A549 (cell line): ENCODE data around the gene HES1. TPM values are rescaled to one million over a fixed set of nuclear protein-coding genes. Genes with fewer than 3 reads are reported as not detected.
A peak's percentile ranks its signal among the peaks of the same experiment; 100 is the strongest.

ENCODE experiments used
- ATAC-seq, 2 experiments: fragments of 200-7000 bp in 1 of 2; fragments of >200 bp in 1 of 2; cut with Nextera tagmentation in 1 of 2; cut with Tn5 transposase in 1 of 2; 3 replicates each; pipeline versions ENCODE4 v1.8.0 to v1.9.1; 2018 to 2020; ENCODE audit warnings: mild to moderate bottlenecking in 1 of 2, moderate library complexity in 1 of 2
- CTCF ChIA-PET: fragments of 300-600 bp; sonication (Branson Sonifier 250); formaldehyde crosslinking; extraction: SDS; loops from one replicate; lab custom pipeline; 2021; ENCODE audit warnings: antibody characterized with exemption, inconsistent platforms; lab: Yijun Ruan, JAX
- POLR2A ChIA-PET: fragments of 350-600 bp; formaldehyde crosslinking; extraction: SDS; loops from one replicate; lab custom pipeline; 2021; ENCODE audit warnings: antibody characterized with exemption, inconsistent platforms; lab: Yijun Ruan, JAX
- DNase-seq, 2 experiments: peaks; one replicate each; pipeline versions ENCODE4 v3.0.0 to v3.0.0-alpha.2; 2011 to 2016; ENCODE audit warnings: low read depth in 1 of 2, low spot score in 1 of 2
- FAIRE-seq: peaks from 2 replicates; lab custom pipeline; 2011; peaks lifted over from hg19 to GRCh38; lab: Jason Lieb, UNC
- H3K27ac ChIP-seq, 2 experiments: fragments of >200 bp; sonication (Bioruptor Twin); formaldehyde crosslinking; 3 replicates each; pipeline ENCODE4 v1.5.1; 2016 to 2017
- H3K4me1 ChIP-seq: fragments of >200 bp; sonication (Bioruptor Twin); formaldehyde crosslinking; 3 replicates; pipeline ENCODE4 v1.6.1; 2016
- H3K4me2 ChIP-seq: fragments of >200 bp; sonication (Bioruptor Twin); formaldehyde crosslinking; 3 replicates; pipeline ENCODE4 v1.6.1; 2016
- H3K4me3 ChIP-seq: fragments of >200 bp; sonication (Bioruptor Twin); formaldehyde crosslinking; 3 replicates; pipeline ENCODE4 v1.5.1; 2016
- H3K9me3 ChIP-seq: fragments of >200 bp; sonication (Bioruptor Twin); formaldehyde crosslinking; 3 replicates; pipeline ENCODE4 v1.6.1; 2016
- BHLHE40 ChIP-seq: IDR thresholded peaks from 2 replicates; pipeline ENCODE4 v1.6.1; 2012; ENCODE audit warnings: low read depth, low read length, inconsistent platforms
- CEBPB ChIP-seq, 2 experiments: fragments of >200 bp in 1 of 2; sonication (Bioruptor Twin) in 1 of 2; formaldehyde crosslinking in 1 of 2; IDR thresholded peaks; 2 replicates each; pipeline ENCODE4 v1.6.1; 2012 to 2016
- ELK1 ChIP-seq: fragments of 150-350 bp; IDR thresholded peaks from 2 replicates; pipeline ENCODE4 v1.6.1; 2014; ENCODE audit warnings: low read depth, mild to moderate bottlenecking, low read length
- EP300 ChIP-seq, 2 experiments: fragments of >200 bp; sonication (Bioruptor Twin); formaldehyde crosslinking; IDR thresholded peaks; 2 replicates in 1 of 2; 3 replicates in 1 of 2; pipeline ENCODE4 v1.6.1; 2016 to 2017
- FOSL2 ChIP-seq, 2 experiments: fragments of 450-650 bp in 1 of 2; fragments of >200 bp in 1 of 2; sonication (Bioruptor Twin) in 1 of 2; formaldehyde crosslinking; IDR thresholded peaks; 2 replicates each; pipeline versions ENCODE4 v1.5.0 to v1.6.1; 2016 to 2020; ENCODE audit warnings: mild to moderate bottlenecking in 1 of 2, moderate library complexity in 1 of 2
- GATA3 ChIP-seq: IDR thresholded peaks from 2 replicates; pipeline ENCODE4 v1.6.1; 2012; ENCODE audit warnings: borderline replicate concordance
- HDAC2 ChIP-seq: fragments of 200-600 bp; sonication (generic); IDR thresholded peaks from 2 replicates; pipeline ENCODE4 v1.6.1; 2016
- HOXB13 ChIP-seq: fragments of 250-450 bp; sonication (Bioruptor Pico); IDR thresholded peaks from 2 replicates; pipeline ENCODE4 v1.5.0; 2020; ENCODE audit warnings: low read depth, mild to moderate bottlenecking, moderate library complexity
- JUNB ChIP-seq: fragments of >200 bp; sonication (Bioruptor Twin); formaldehyde crosslinking; IDR thresholded peaks from 2 replicates; pipeline ENCODE4 v1.6.1; 2016
- KDM5A ChIP-seq: fragments of 200-600 bp; sonication (generic); IDR thresholded peaks from 2 replicates; pipeline ENCODE4 v1.6.1; 2016; ENCODE audit warnings: antibody characterized with exemption, mild to moderate bottlenecking
- MAX ChIP-seq: IDR thresholded peaks from 2 replicates; pipeline ENCODE4 v1.6.1; 2012
- MAZ ChIP-seq: fragments of 150-350 bp; IDR thresholded peaks from 2 replicates; pipeline ENCODE4 v1.6.1; 2014; ENCODE audit warnings: antibody characterized with exemption, low read depth, low read length, borderline replicate concordance
- MYC ChIP-seq: IDR thresholded peaks from 2 replicates; pipeline ENCODE4 v1.6.1; 2012; ENCODE audit warnings: mild to moderate bottlenecking, inconsistent platforms, low read length, improper control_type of control experiment, borderline replicate concordance
- NPAS2 ChIP-seq: fragments of 250-450 bp; sonication (Bioruptor Pico); IDR thresholded peaks from 2 replicates; pipeline ENCODE4 v1.8.0; 2022; ENCODE audit warnings: mild to moderate bottlenecking, moderate library complexity, borderline replicate concordance
- NR3C1 ChIP-seq: fragments of >200 bp; sonication (Bioruptor Twin); formaldehyde crosslinking; IDR thresholded peaks from 3 replicates; pipeline ENCODE4 v1.6.1; 2017
- POLR2AphosphoS2 ChIP-seq: conservative IDR thresholded peaks from 2 replicates; pipeline ENCODE4 v1.6.1; 2012; ENCODE audit warnings: low read length, improper control_type of control experiment, inconsistent platforms
- RAD21 ChIP-seq, 2 experiments: fragments of >200 bp in 1 of 2; sonication (Bioruptor Twin) in 1 of 2; formaldehyde crosslinking in 1 of 2; IDR thresholded peaks in 1 of 2; conservative IDR thresholded peaks in 1 of 2; 2 replicates in 1 of 2; 3 replicates in 1 of 2; pipeline ENCODE4 v1.6.1; 2012 to 2018; ENCODE audit warnings: inconsistent platforms in 1 of 2
- RARB ChIP-seq: fragments of 250-450 bp; sonication (Bioruptor Pico); IDR thresholded peaks from 2 replicates; pipeline ENCODE4 v1.8.0; 2021; ENCODE audit warnings: mild to moderate bottlenecking, moderate library complexity
- SMC3 ChIP-seq: fragments of >200 bp; sonication (Bioruptor Twin); formaldehyde crosslinking; IDR thresholded peaks from 3 replicates; pipeline ENCODE4 v1.6.1; 2018; ENCODE audit warnings: inconsistent platforms
- TFCP2L1 ChIP-seq: fragments of 250-450 bp; sonication (Bioruptor Pico); IDR thresholded peaks from 2 replicates; pipeline ENCODE4 v1.5.0; 2021; ENCODE audit warnings: mild to moderate bottlenecking
- ZC3H11A ChIP-seq: fragments of 450-650 bp; IDR thresholded peaks from 2 replicates; pipeline ENCODE4 v1.6.1; 2014; ENCODE audit warnings: antibody characterized with exemption, mild to moderate bottlenecking
- ZNF302 ChIP-seq: fragments of 250-450 bp; sonication (Bioruptor Pico); IDR thresholded peaks from 2 replicates; pipeline ENCODE4 v1.9.0; 2021; ENCODE audit warnings: inconsistent platforms, mild to moderate bottlenecking, moderate library complexity
- ZSCAN20 ChIP-seq: fragments of 250-450 bp; sonication (Bioruptor Pico); IDR thresholded peaks from 2 replicates; pipeline ENCODE4 v1.8.0; 2022; ENCODE audit warnings: mild to moderate bottlenecking, moderate library complexity
- WGBS: methylation state at CpG from one replicate; pipeline ENCODE4 v1.1.6; 2017; ENCODE audit errors: missing lambda C conversion rate; 5-methylcytosine and 5-hydroxymethylcytosine counted together
- polyA plus RNA-seq, 4 experiments: library from polyadenylated mRNA; depleted of rRNA in 3 of 4; stranded (reverse); fragments of >200 nt; fragmentation: RNase III in 1 of 4; extraction: RNeasy Plus Mini Kit Qiagen cat#74134 plus additional on column Dnase treatment in 1 of 4; gene quantifications; 2 replicates in 3 of 4; 3 replicates in 1 of 4; pipeline ENCODE4 v1.2.3, GENCODE V29; 2011 to 2017
- TF ChIP-seq, protein P1 (sequence below): fragments of 200-600 bp; sonication (generic); IDR thresholded peaks from 2 replicates; pipeline ENCODE4 v1.6.1; 2016; ENCODE audit warnings: antibody characterized with exemption, mild to moderate bottlenecking, moderate library complexity

Gene HES1
- polyA plus RNA-seq, 2 of the 4 experiments (the other 2 are of a cell fraction) = 8.3 to 66.6 TPM

DNA sequence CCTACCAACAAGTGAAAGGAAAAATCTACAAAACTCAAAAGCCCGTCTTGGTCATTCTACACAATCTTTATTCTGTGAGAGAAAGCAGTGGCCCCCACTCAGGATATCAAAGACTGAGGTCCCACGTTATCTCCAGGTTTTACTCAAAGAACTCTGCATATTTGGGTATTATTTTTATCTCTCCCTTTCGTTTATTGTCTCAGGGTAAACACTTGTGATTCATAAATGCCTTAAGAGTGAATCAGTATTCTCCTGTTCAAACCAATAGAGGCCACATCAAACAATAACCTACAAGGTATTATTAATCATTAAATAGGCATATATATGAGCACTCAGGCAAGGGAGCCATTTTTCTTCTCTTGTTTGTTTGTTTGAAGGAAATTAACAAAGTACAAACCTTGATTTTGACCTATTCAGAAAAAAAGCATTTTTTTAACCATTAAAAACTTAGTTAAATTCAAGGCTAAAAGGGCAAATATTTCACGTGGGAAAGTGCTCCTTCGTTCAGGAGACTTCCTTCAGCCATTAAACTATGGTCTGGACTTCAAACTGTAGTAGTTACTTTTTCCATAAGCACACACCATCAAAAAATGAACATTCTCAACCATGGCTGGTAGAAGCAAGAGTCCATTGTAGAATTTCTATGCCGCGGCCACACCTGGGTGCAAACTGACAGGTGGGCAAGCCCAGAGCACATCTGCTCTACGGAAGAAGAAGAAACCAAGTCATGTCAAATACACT is 13.9 kb upstream of the HES1 start:
- WGBS = 37% methylated on average over 8 of the region's 8 CpGs
- H3K4me1 ChIP-seq = peaks cover 24% of the 10 kb centered on the region
- FAIRE-seq (no peak), ATAC-seq (peak; percentile 77 to 92), DNase-seq (peak; percentile 49 to 75)
- peak overlapping the region; percentile 54 to 79; a peak in 5 of 6 replicates for H3K27ac ChIP-seq
- ChIA-PET CTCF (no interaction called here), POLR2A (no interaction called here)
- no peak overlapping the region for H3K4me3 ChIP-seq
- peak overlapping the region; percentile 70 for H3K4me2 ChIP-seq
- no peaks in the 10 kb centered on the region for H3K9me3 ChIP-seq
- TF ChIP-seq SMC3 (0 out of 3 replicates have a peak, but pooled peaks have one; percentile 16), GATA3 (peak; percentile 83; the same call in 1 of the 2 replicates), POLR2AphosphoS2 (no peak), ZSCAN20 (CRISPR knock-in tag) (no peak), MYC (no peak), MAX (0 out of 2 replicates have a peak, but pooled peaks have one; percentile 38), CEBPB (IDR thresholded peaks at IDR 0.05) (0 out of 4 replicates have a peak, but pooled peaks of 1 of the 2 experiments have one; percentile 30), BHLHE40 (no peak), ZC3H11A (no peak), FOSL2 (IDR thresholded peaks at IDR 0.05) (peak; percentile 83), FOSL2 (CRISPR knock-in tag; IDR thresholded peaks at IDR 0.05) (peak; percentile 96), RARB (CRISPR knock-in tag) (no peak), NR3C1 (no peak), HDAC2 (no peak), JUNB (peak; percentile 90), TFCP2L1 (CRISPR knock-in tag) (no peak), EP300 (IDR thresholded peaks at IDR 0.05) (no peak; a peak in 1 of 5 replicates)
- TF ChIP-seq, protein P1, sequence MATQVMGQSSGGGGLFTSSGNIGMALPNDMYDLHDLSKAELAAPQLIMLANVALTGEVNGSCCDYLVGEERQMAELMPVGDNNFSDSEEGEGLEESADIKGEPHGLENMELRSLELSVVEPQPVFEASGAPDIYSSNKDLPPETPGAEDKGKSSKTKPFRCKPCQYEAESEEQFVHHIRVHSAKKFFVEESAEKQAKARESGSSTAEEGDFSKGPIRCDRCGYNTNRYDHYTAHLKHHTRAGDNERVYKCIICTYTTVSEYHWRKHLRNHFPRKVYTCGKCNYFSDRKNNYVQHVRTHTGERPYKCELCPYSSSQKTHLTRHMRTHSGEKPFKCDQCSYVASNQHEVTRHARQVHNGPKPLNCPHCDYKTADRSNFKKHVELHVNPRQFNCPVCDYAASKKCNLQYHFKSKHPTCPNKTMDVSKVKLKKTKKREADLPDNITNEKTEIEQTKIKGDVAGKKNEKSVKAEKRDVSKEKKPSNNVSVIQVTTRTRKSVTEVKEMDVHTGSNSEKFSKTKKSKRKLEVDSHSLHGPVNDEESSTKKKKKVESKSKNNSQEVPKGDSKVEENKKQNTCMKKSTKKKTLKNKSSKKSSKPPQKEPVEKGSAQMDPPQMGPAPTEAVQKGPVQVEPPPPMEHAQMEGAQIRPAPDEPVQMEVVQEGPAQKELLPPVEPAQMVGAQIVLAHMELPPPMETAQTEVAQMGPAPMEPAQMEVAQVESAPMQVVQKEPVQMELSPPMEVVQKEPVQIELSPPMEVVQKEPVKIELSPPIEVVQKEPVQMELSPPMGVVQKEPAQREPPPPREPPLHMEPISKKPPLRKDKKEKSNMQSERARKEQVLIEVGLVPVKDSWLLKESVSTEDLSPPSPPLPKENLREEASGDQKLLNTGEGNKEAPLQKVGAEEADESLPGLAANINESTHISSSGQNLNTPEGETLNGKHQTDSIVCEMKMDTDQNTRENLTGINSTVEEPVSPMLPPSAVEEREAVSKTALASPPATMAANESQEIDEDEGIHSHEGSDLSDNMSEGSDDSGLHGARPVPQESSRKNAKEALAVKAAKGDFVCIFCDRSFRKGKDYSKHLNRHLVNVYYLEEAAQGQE = no peak

- no peak for TF ChIP-seq NPAS2 (CRISPR knock-in tag)
- no peak for TF ChIP-seq RAD21 (conservative IDR thresholded peaks at IDR 0.05 in 1 of 2, IDR thresholded peaks at IDR 0.05 in 1 of 2)
- no peak for TF ChIP-seq HOXB13 (CRISPR knock-in tag)
- no peak for TF ChIP-seq ELK1
- no peak for TF ChIP-seq CEBPB (IDR thresholded peaks at IDR 0.05)
- no peak for TF ChIP-seq KDM5A
- TF ChIP-seq MYC = no peak
- TF ChIP-seq MAZ = no peak
- no peak for TF ChIP-seq TFCP2L1 (CRISPR knock-in tag)
- TF ChIP-seq ZNF302 (CRISPR knock-in tag) = no peak
- ChIA-PET CTCF (no interaction called here), POLR2A (no interaction called here)
- peaks cover 24% of the 10 kb centered on the region for H3K4me1 ChIP-seq
- no peak for DNase-seq
- peak overlapping the region in 1 of 2 experiments; percentile 14; a peak in 2 of 6 replicates for H3K27ac ChIP-seq
- no peak for ATAC-seq
- 88% methylated on average over 6 of the region's 6 CpGs for WGBS
- H3K9me3 ChIP-seq = no peaks in the 10 kb centered on the region
- no peak overlapping the region for H3K4me2 ChIP-seq
- no peak for FAIRE-seq
- H3K4me3 ChIP-seq = no peak overlapping the region
Observed at GRCh38 chr3:194123726-194124125, 12.2 kb upstream of the HES1 start.
